ENCODE measurements around the gene TMUB1.

The TMUB1 gene

GRCh38 chr7:151083071-151083823 lies at the start of gene TMUB1:
Gene TMUB1 (minus strand): TSS chr7:151083493. CDS start chr7:151082563, 930 bp downstream.
- DNase-seq (ENCODE audit: low read depth), result peak; percentile 82

GRCh38 chr7:151132461-151133205 lies 49.3 kb upstream of the TMUB1 start:
- no peak for DNase-seq (ENCODE audit: low read depth)

- DNase-seq (ENCODE audit: low read depth), result no peak
Measured at GRCh38 chr7:151131592-151132293, 48.5 kb upstream of the TMUB1 start.

GRCh38 chr7:151131224-151131591 lies 47.9 kb upstream of the TMUB1 start:
- DNase-seq (ENCODE audit: low read depth), result no peak

- DNase-seq (ENCODE audit: low read depth), result no peak
Measured at GRCh38 chr7:151130741-151131157, 47.5 kb upstream of the TMUB1 start.

- no peak for DNase-seq (ENCODE audit: low read depth)
Measured at GRCh38 chr7:151129960-151130591, 46.8 kb upstream of the TMUB1 start.

GRCh38 chr7:151129117-151129959 lies 46.0 kb upstream of the TMUB1 start:
- DNase-seq (ENCODE audit: low read depth), result no peak

GRCh38 chr7:151128716-151129115 lies 45.4 kb upstream of the TMUB1 start:
- no peak for DNase-seq (ENCODE audit: low read depth)

GRCh38 chr7:151128144-151128543 lies 44.9 kb upstream of the TMUB1 start:
- DNase-seq (ENCODE audit: low read depth), result no peak

- no peak for DNase-seq (ENCODE audit: low read depth)
Measured at GRCh38 chr7:151126491-151127137, 43.3 kb upstream of the TMUB1 start.

- DNase-seq (ENCODE audit: low read depth), result no peak
Measured at GRCh38 chr7:151125846-151126481, 42.7 kb upstream of the TMUB1 start.

GRCh38 chr7:151125470-151125845 lies 42.2 kb upstream of the TMUB1 start:
- DNase-seq (ENCODE audit: low read depth), result no peak

GRCh38 chr7:151124899-151125399 lies 41.7 kb upstream of the TMUB1 start:
- DNase-seq (ENCODE audit: low read depth), result no peak

GRCh38 chr7:151124481-151124880 lies 41.2 kb upstream of the TMUB1 start:
- DNase-seq (ENCODE audit: low read depth), result no peak

- DNase-seq (ENCODE audit: low read depth), result peak; percentile 70
Measured at GRCh38 chr7:151123822-151124464, 40.6 kb upstream of the TMUB1 start.

- no peak for DNase-seq (ENCODE audit: low read depth)
Measured at GRCh38 chr7:151123158-151123821, 40.0 kb upstream of the TMUB1 start.

GRCh38 chr7:151122796-151123157 lies 39.5 kb upstream of the TMUB1 start:
- DNase-seq (ENCODE audit: low read depth), result no peak

GRCh38 chr7:151122276-151122675 lies 39.0 kb upstream of the TMUB1 start:
- no peak for DNase-seq (ENCODE audit: low read depth)

Measured in stimulated activated CD4-positive, alpha-beta T cell treated with anti-CD3 and anti-CD28 coated beads, Interleukin-2, amount 100 ng/mL, for 4 hours (primary cell).